Testis (tissue), 3 donors: ENCODE results near the gene PLXDC1. TPM values are rescaled to one million over a fixed set of nuclear protein-coding genes. Genes with fewer than 3 reads are reported as not detected.
A peak's percentile ranks its signal among the peaks of the same experiment; 100 is the strongest.

Experiments used
- DNase-seq: peaks from one replicate; pipeline ENCODE4 v3.0.0-alpha.2; 2019
- H3K27ac ChIP-seq, 2 donors: fragments of 200-600 bp; sonication (generic); one replicate each; pipeline ENCODE4 v1.5.1; 2019
- H3K27me3 ChIP-seq: fragments of 200-600 bp; sonication (generic); one replicate; pipeline ENCODE4 v1.5.1; 2019
- H3K36me3 ChIP-seq: fragments of 200-600 bp; sonication (generic); one replicate; pipeline ENCODE4 v1.5.1; 2017; ENCODE audit warnings: low read depth; ENCODE audit errors: missing control alignments
- H3K4me1 ChIP-seq: fragments of 200-600 bp; sonication (generic); one replicate; pipeline ENCODE4 v1.5.1; 2019
- H3K4me3 ChIP-seq, 2 donors: fragments of 200-600 bp; sonication (generic); one replicate each; pipeline ENCODE4 v1.5.1; 2017 to 2019
- H3K9me3 ChIP-seq: fragments of 200-600 bp; sonication (generic); one replicate; pipeline ENCODE4 v1.5.1; 2017
- CTCF ChIP-seq, 3 experiments: fragments of 450-650 bp in 2 of 3; fragments of 200-600 bp in 1 of 3; sonication (generic) in 1 of 3; IDR thresholded peaks; one replicate each; pipeline ENCODE4 v1.5.1; 2016 to 2019; ENCODE audit warnings: antibody characterized with exemption in 3 of 3, mild to moderate bottlenecking in 2 of 3, moderate library complexity in 1 of 3
- POLR2A ChIP-seq: fragments of 450-650 bp; IDR thresholded peaks from one replicate; pipeline ENCODE4 v1.6.1; 2017; ENCODE audit warnings: antibody characterized with exemption, mild to moderate bottlenecking, moderate library complexity
- WGBS, 2 donors: methylation state at CpG; one replicate each; pipeline ENCODE4 v1.1.5; 2018; 5-methylcytosine and 5-hydroxymethylcytosine counted together
- intact Hi-C: fragments of 100-400 bp; cut with DNase I; formaldehyde crosslinking; loops from one replicate; pipeline ENCODE4 v1.15.1; 2023; ENCODE audit warnings: low total_unique reads
- polyA plus RNA-seq: library from polyadenylated mRNA; stranded (reverse); fragments of 350-450 nt; fragmentation: Illumina TruSeq; extraction: RNeasy Lipid Tissue Mini Kit (QIAGEN cat#74804); gene quantifications from one replicate; pipeline ENCODE4 v1.2.3, GENCODE V29; 2014; ENCODE audit warnings: low read depth, low replicate concordance; ENCODE audit not compliant: insufficient read depth
- total RNA-seq, 2 donors: library from RNA; depleted of rRNA; stranded (reverse); fragments of >200 nt; gene quantifications; one replicate each; pipeline ENCODE4 v1.2.3, GENCODE V29; 2016

The PLXDC1 gene
- total and polyA plus RNA-seq, 3 donors from 2014 or later: 9.6 to 40.5 (median 14.8) TPM

DNA sequence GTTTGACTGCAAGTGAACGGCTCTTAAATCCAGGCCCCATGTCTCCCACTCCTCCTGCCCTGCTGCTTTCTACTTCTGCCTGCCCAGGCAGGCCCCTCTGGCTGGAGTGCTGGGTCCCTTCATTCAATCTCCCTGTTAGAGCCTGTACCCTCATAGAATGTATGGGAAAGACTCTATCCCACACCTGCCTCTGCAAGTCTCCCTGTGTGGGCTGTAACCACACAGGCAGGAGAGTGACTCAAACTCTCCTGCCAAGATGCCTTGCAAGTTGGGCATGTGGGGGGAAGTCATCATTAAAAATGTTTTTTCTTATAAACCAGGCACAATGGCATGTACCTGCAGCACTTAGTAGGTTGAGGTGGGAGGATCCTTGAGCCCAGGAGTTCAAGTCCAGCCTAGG, 77.5 kb downstream of the PLXDC1 start:
- no peak overlapping the region for H3K4me3 ChIP-seq
- H3K27ac ChIP-seq: no peak overlapping the region
- H3K4me1 ChIP-seq: peaks cover 4% of the 10 kb centered on the region
- H3K27me3 ChIP-seq: no peaks in the 10 kb centered on the region
- WGBS, 2 donors: 63 to 100% methylated on average over 1 of the region's 1 CpG
- no peak for DNase-seq
- TF ChIP-seq POLR2A (no peak), CTCF (IDR thresholded peaks at IDR 0.05) (no peak)
- no peaks in the 10 kb centered on the region for H3K9me3 ChIP-seq
- H3K36me3 ChIP-seq: no peaks in the 10 kb centered on the region
- intact Hi-C loops: no loop called here

- H3K27ac ChIP-seq: no peak overlapping the region
- peak; percentile 41 for DNase-seq
- no peaks in the 10 kb centered on the region for H3K27me3 ChIP-seq
- intact Hi-C loops: no loop called here
- H3K36me3 ChIP-seq: no peaks in the 10 kb centered on the region
- TF ChIP-seq CTCF (IDR thresholded peaks at IDR 0.05): no peak
- TF ChIP-seq POLR2A: no peak
- H3K4me3 ChIP-seq: no peak overlapping the region
- H3K9me3 ChIP-seq: no peaks in the 10 kb centered on the region
- peaks cover 4% of the 10 kb centered on the region for H3K4me1 ChIP-seq
- 72 to 80% methylated on average over 3 of the region's 3 CpGs for WGBS, 2 donors
Measured at GRCh38 chr17:39073353-39073752, 78.1 kb downstream of the PLXDC1 start.

DNA sequence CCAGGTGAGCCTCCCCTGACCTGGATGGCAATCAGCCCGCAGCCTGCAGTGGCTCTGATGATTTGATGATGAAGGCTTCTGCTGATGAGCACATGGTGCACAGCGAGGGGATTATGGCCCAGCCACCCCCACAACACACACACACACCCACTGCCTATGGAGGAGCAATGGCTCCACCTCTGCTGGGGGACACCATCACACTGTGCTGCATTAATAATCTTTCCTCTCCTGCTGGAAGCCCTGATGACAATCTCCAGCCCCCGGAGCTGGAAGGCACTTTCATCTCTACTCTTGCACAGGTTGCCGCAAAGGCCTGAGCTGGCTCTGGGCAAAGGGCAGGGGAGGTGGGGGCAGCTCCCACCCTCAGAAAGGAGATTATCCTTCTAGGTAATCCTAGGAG, 79.9 kb downstream of the PLXDC1 start:
- Histone ChIP-seq H3K4me3 (no peak overlapping the region), H3K36me3 (no peaks in the 10 kb centered on the region), H3K27me3 (no peaks in the 10 kb centered on the region), H3K9me3 (no peaks in the 10 kb centered on the region), H3K27ac (no peak overlapping the region), H3K4me1 (peaks cover 4% of the 10 kb centered on the region)
- WGBS, 2 donors: 86 to 100% methylated on average over 1 to 4 of the region's 4 CpGs
- intact Hi-C loops: no loop called here
- no peak for DNase-seq
- TF ChIP-seq CTCF (IDR thresholded peaks at IDR 0.05) (no peak), POLR2A (no peak)

DNA sequence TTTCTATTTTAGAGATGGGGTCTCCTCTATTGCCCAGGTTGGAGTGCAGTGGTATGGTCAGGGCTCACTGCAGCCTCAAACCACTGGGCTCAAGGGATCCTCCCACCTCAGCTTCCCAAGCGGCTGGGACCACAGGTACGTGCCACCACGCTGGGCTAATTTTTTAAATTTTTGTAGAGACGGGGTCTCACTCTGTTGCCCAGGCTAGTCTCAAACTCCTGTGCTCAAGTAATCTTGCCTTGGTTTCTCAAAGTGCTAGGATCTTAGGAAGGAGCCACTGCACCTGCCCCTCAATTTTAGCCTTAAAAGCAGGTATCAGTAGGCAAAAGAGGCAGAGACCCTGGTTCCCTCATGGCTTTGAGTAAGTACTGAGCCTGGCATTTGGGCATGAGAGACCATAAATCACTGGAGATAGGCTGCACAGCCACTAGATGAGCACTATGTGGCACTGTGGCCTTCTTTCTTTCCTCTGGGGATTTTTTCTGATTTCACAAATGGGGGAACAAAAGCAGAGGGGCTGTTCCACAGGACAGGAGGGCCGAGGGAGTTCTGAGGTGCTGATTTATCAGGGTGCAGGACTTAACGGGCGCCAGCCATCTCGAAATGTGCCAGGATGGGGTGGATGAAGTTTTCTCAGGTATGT, 82.2 kb downstream of the PLXDC1 start:
- no peak overlapping the region for H3K4me3 ChIP-seq
- peak; percentile 37 for DNase-seq
- intact Hi-C loops: loop anchor here (10.0 kb wide), 1 partner anchor 86 kb away; the partner anchor contains the start of gene PLXDC1
- no peaks in the 10 kb centered on the region for H3K27me3 ChIP-seq
- no peaks in the 10 kb centered on the region for H3K36me3 ChIP-seq
- TF ChIP-seq CTCF (IDR thresholded peaks at IDR 0.05) (peak; percentile 38 to 59 (median 38)), POLR2A (no peak)
- H3K4me1 ChIP-seq: peaks cover 4% of the 10 kb centered on the region
- no peaks in the 10 kb centered on the region for H3K9me3 ChIP-seq
- no peak overlapping the region for H3K27ac ChIP-seq
- 77 to 82% methylated on average over 8 of the region's 8 CpGs for WGBS, 2 donors

GRCh38 chr17:39064819-39065218, 86.6 kb downstream of the PLXDC1 start:
- WGBS, 2 donors: 72 to 85% methylated on average over 5 of the region's 5 CpGs
- DNase-seq: no peak
- H3K9me3 ChIP-seq: no peaks in the 10 kb centered on the region

More at GRCh38 chr17:39064819-39065218, 86.6 kb downstream of the PLXDC1 start:
- H3K4me3 ChIP-seq: no peak overlapping the region
- H3K27me3 ChIP-seq: no peaks in the 10 kb centered on the region
- no peak for TF ChIP-seq CTCF (IDR thresholded peaks at IDR 0.05)
- no peak for TF ChIP-seq POLR2A
- H3K4me1 ChIP-seq: no peaks in the 10 kb centered on the region
- H3K27ac ChIP-seq: no peak overlapping the region
- H3K36me3 ChIP-seq: no peaks in the 10 kb centered on the region
- intact Hi-C loops: loop anchor here (10.0 kb wide), 1 partner anchor 90 kb away; the partner anchor contains the start of gene PLXDC1
